22Rv1 (cell line): Measurements from ENCODE around the gene THRA.
A peak's percentile ranks its signal among the peaks of the same experiment; 100 is the strongest.

Experiments used
- ZFX ChIP-seq: fragments of 450-650 bp; IDR thresholded peaks from 2 replicates; pipeline ENCODE4 v1.6.1; 2017; ENCODE audit warnings: antibody characterized with exemption, borderline replicate concordance
- TF ChIP-seq, protein P1 (sequence below): fragments of 450-650 bp; IDR thresholded peaks from 2 replicates; pipeline ENCODE4 v1.5.1; 2017; ENCODE audit warnings: mild to moderate bottlenecking

DNA sequence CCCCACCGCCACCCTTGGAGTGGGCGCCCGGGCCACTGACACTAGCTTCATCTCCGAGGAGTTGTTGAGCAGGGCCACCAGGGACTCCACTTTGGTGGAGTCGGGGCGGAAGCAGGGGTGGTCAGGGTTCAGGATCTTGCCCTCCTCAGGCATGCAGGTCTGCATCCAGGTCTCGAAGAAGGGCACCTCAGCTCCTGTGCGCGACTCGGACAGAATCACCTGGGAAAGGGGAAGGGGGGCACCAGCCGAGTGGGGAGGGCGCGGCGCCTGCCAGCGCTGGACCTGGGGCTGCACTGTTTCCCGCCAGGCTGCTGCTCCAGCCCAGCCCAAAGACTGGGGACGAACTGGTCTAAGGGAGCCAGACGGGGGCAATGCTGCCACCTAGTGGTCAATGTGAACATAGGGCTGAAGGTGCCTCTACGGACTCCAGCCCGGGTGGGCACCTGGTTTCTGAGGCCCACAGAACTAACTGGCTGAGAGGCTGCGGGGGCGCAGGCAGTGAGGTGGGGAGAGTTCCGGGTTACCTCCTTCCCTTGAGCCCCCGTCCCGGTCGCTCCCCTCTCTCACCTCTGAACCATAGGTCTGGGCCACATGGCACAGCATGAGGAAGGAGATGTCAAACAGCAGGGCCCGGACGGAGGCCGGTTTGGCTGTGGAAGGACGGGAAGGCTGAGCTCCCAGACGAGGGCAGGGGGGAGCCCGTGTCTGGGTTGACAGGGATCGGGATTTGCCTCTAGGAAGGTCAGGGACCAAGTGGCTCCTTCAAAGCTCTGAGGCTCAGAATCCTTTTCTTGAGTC, 35.8 kb upstream of the THRA start:
- TF ChIP-seq, protein P1, sequence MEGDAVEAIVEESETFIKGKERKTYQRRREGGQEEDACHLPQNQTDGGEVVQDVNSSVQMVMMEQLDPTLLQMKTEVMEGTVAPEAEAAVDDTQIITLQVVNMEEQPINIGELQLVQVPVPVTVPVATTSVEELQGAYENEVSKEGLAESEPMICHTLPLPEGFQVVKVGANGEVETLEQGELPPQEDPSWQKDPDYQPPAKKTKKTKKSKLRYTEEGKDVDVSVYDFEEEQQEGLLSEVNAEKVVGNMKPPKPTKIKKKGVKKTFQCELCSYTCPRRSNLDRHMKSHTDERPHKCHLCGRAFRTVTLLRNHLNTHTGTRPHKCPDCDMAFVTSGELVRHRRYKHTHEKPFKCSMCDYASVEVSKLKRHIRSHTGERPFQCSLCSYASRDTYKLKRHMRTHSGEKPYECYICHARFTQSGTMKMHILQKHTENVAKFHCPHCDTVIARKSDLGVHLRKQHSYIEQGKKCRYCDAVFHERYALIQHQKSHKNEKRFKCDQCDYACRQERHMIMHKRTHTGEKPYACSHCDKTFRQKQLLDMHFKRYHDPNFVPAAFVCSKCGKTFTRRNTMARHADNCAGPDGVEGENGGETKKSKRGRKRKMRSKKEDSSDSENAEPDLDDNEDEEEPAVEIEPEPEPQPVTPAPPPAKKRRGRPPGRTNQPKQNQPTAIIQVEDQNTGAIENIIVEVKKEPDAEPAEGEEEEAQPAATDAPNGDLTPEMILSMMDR = peak; percentile 95
- TF ChIP-seq ZFX = no peak
